Measurements from ENCODE around the gene MED15.

- TF ChIP-seq CTCF (IDR thresholded peaks at IDR 0.05), result no peak
- TF ChIP-seq POLR2A (IDR thresholded peaks at IDR 0.05), result no peak
Measured at GRCh38 chr22:20580611-20581502, 73.4 kb downstream of the MED15 start.

Measured in uterus (tissue), 2 donors.